ENCODE results near the gene PDE8A. TPM values are rescaled to one million over a fixed set of nuclear protein-coding genes. Genes with fewer than 3 reads are reported as not detected.

Gene PDE8A
- total and polyA plus RNA-seq, 2 donors (not counting 3 experiments of a cell fraction or from before 2014, with no cell fraction given): 21.3 to 45.7 TPM

DNA sequence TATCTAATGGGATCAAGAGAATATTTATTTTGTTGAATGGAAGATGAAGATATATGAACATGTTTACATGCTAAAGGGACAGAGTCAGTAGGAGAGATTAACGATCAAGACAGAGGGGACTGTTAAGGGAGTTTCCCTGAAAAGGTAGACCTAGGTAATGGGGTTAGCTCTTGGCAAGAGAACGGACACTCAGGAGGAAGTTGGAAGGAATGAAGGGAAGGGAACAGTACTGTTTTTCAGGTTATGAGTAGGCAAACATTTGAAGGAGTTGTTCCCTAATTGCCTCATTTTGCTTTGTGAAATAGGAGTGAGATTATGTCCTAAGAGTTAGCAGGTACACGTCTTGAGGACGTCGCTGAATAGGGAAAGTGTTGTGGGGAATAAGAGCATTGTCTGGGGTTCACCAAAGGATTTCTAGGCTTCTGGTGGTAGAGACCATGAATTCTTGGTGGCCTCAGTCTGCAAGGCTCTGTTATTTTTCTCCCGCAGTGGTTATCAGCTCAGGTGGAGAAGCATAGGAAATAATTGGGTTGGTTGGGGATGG, 41.3 kb downstream of the PDE8A start:
- Histone ChIP-seq H3K9ac (replicated peaks; ENCODE audit: extremely low read depth, insufficient read depth, low read length) (no peak overlapping the region), H3K36me3 (ENCODE audit: control insufficient read depth in 2 of 2, extremely low read depth in 1 of 2, insufficient read depth in 2 of 2, low read length in 2 of 2) (no peaks in the 10 kb centered on the region), H3K4me2 (ENCODE audit: insufficient read depth, low read length) (no peak overlapping the region), H3K79me2 (ENCODE audit: control insufficient read depth, insufficient read depth, low read length) (peaks cover 43% of the 10 kb centered on the region), H3K27me3 (ENCODE audit: control insufficient read depth in 2 of 2, insufficient read depth in 2 of 2, low read length in 2 of 2) (no peaks in the 10 kb centered on the region), H2AFZ (ENCODE audit: low read depth, low read length) (no peak overlapping the region), H3K9me1 (replicated peaks; ENCODE audit: control insufficient read depth, extremely low read depth, insufficient read depth, low read length) (no peaks in the 10 kb centered on the region), H4K20me1 (replicated peaks; ENCODE audit: control insufficient read depth, extremely low read depth, insufficient read depth, low read length) (no peaks in the 10 kb centered on the region), H3K27ac (ENCODE audit: insufficient read depth, low read depth, low read length) (no peak overlapping the region), H3K4me1 (ENCODE audit: control insufficient read depth, extremely low read depth, insufficient read depth, low read length) (peaks cover 9% of the 10 kb centered on the region), H3K9me3 (replicated peaks; ENCODE audit: control insufficient read depth, insufficient read depth, low read length) (no peaks in the 10 kb centered on the region), H3K4me3 (replicated peaks in 1 of 3; ENCODE audit: insufficient read depth in 1 of 3, low read depth in 1 of 3, low read length in 3 of 3) (no peak overlapping the region)
- POLR2A ChIA-PET: no interaction called here
- intact Hi-C loops (cut with micrococcal nuclease): no loop called here
- TF ChIP-seq, protein P1, sequence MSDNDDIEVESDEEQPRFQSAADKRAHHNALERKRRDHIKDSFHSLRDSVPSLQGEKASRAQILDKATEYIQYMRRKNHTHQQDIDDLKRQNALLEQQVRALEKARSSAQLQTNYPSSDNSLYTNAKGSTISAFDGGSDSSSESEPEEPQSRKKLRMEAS (IDR thresholded peaks at IDR 0.05; ENCODE audit: insufficient read depth, insufficient read length): no peak
- TF ChIP-seq POLR2A (IDR thresholded peaks at IDR 0.05; ENCODE audit: low read depth, low read length): no peak
- no peak for TF ChIP-seq MYC (IDR thresholded peaks at IDR 0.05; ENCODE audit: low read depth, low read length)
- TF ChIP-seq JUN (IDR thresholded peaks at IDR 0.05; ENCODE audit: borderline replicate concordance, insufficient read depth, insufficient read length, low read depth): no peak
- no peak for TF ChIP-seq EZH2 (IDR thresholded peaks at IDR 0.05; ENCODE audit: borderline replicate concordance, low read depth, low read length, severe bottlenecking)
- TF ChIP-seq GATA2 (IDR thresholded peaks at IDR 0.05; ENCODE audit: insufficient read depth, insufficient read length, low read depth, low read length): no peak
- no peak for TF ChIP-seq POLR2AphosphoS5 (IDR thresholded peaks at IDR 0.05; ENCODE audit: insufficient read depth, low read depth, low read length)
- TF ChIP-seq FOS (IDR thresholded peaks at IDR 0.05; ENCODE audit: borderline replicate concordance, insufficient read depth, low read length): no peak
- TF ChIP-seq, protein P2, sequence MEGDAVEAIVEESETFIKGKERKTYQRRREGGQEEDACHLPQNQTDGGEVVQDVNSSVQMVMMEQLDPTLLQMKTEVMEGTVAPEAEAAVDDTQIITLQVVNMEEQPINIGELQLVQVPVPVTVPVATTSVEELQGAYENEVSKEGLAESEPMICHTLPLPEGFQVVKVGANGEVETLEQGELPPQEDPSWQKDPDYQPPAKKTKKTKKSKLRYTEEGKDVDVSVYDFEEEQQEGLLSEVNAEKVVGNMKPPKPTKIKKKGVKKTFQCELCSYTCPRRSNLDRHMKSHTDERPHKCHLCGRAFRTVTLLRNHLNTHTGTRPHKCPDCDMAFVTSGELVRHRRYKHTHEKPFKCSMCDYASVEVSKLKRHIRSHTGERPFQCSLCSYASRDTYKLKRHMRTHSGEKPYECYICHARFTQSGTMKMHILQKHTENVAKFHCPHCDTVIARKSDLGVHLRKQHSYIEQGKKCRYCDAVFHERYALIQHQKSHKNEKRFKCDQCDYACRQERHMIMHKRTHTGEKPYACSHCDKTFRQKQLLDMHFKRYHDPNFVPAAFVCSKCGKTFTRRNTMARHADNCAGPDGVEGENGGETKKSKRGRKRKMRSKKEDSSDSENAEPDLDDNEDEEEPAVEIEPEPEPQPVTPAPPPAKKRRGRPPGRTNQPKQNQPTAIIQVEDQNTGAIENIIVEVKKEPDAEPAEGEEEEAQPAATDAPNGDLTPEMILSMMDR (IDR thresholded peaks at IDR 0.05; ENCODE audit: extremely low read depth in 1 of 2, insufficient read depth in 1 of 2, low read depth in 1 of 2, low read length in 2 of 2): no peak
- dilution Hi-C loops (cut with MboI; ENCODE audit: extremely low pct_ligation_motif_present, low sequenced_read_pairs): no loop called here
- CTCF ChIA-PET: no interaction called here
- no peak for DNase-seq (ENCODE audit: low read depth, low spot score)
- BruUV-seq (replicated peaks): no TSS peak
- no peak for FAIRE-seq
